IMR-90 (cell line): ENCODE data around the gene GARNL3. TPM values are rescaled to one million over a fixed set of nuclear protein-coding genes. Genes with fewer than 3 reads are reported as not detected.

Experiments
- ATAC-seq: fragments of 200-7000 bp; cut with Tn5 transposase; 2 replicates; pipeline ENCODE4 v1.9.1; 2020; ENCODE audit warnings: low read depth, mild to moderate bottlenecking, moderate library complexity
- BruUV-seq: library from RNA; stranded (reverse); fragments of 400-500 nt; replicated peaks from 2 replicates; lab custom pipeline; 2021; lab: Mats Ljungman, UMichigan
- CTCF ChIA-PET: fragments of 300-600 bp; formaldehyde crosslinking; extraction: SDS; loops from one replicate; lab custom pipeline; 2021; ENCODE audit warnings: antibody characterized with exemption; lab: Yijun Ruan, JAX
- POLR2A ChIA-PET: fragments of 300-600 bp; sonication (Branson Sonifier 250); formaldehyde crosslinking; loops from one replicate; lab custom pipeline; 2022; ENCODE audit warnings: antibody characterized with exemption; ENCODE audit not compliant: unreplicated experiment; lab: Charles Lee
- DNase-seq: peaks from one replicate; pipeline ENCODE4 v3.0.0; 2013
- H2AFZ ChIP-seq: replicated peaks from 2 replicates; pipeline ENCODE3; 2013; ENCODE audit warnings: low read length, mild to moderate bottlenecking; ENCODE audit not compliant: poor library complexity
- H2AK5ac ChIP-seq: 2 replicates; pipeline ENCODE4 v1.6.1; 2013; ENCODE audit warnings: low read depth, low read length, inconsistent platforms
- H2AK9ac ChIP-seq: replicated peaks from 2 replicates; pipeline ENCODE3; 2013; ENCODE audit warnings: mild to moderate bottlenecking, low read depth, low read length, moderate library complexity; ENCODE audit not compliant: poor library complexity
- H2BK120ac ChIP-seq: 2 replicates; pipeline ENCODE4 v1.6.1; 2013; ENCODE audit warnings: low read depth, low read length, inconsistent platforms
- H2BK15ac ChIP-seq: 3 replicates; pipeline ENCODE4 v1.6.1; 2013; ENCODE audit warnings: low read depth, low read length, inconsistent platforms
- H2BK20ac ChIP-seq: 2 replicates; pipeline ENCODE4 v1.6.1; 2013; ENCODE audit warnings: low read depth, mild to moderate bottlenecking, inconsistent platforms, low read length, moderate library complexity
- H2BK5ac ChIP-seq: 2 replicates; pipeline ENCODE4 v1.6.1; 2013; ENCODE audit warnings: mild to moderate bottlenecking, low read depth, low read length, inconsistent platforms; ENCODE audit not compliant: poor library complexity, severe bottlenecking
- H3K14ac ChIP-seq: replicated peaks from 2 replicates; pipeline ENCODE4 v1.6.1; 2013; ENCODE audit warnings: low read depth, low read length, inconsistent platforms
- H3K18ac ChIP-seq: 2 replicates; pipeline ENCODE4 v1.6.1; 2013; ENCODE audit warnings: low read depth, low read length, control low read depth
- H3K23ac ChIP-seq: 2 replicates; pipeline ENCODE4 v1.6.1; 2013; ENCODE audit warnings: low read depth, low read length, inconsistent platforms
- H3K27ac ChIP-seq: 2 replicates; pipeline ENCODE4 v1.5.1; 2013; ENCODE audit warnings: mild to moderate bottlenecking, control low read depth, low read length; ENCODE audit not compliant: insufficient read depth
- H3K27me3 ChIP-seq: 2 replicates; pipeline ENCODE4 v1.6.1; 2013; ENCODE audit warnings: low read length; ENCODE audit not compliant: control insufficient read depth, insufficient read depth
- H3K36me3 ChIP-seq: 2 replicates; pipeline ENCODE4 v1.6.1; 2013; ENCODE audit warnings: low read length, mixed read lengths; ENCODE audit not compliant: control insufficient read depth, insufficient read depth
- H3K4ac ChIP-seq: 2 replicates; pipeline ENCODE4 v1.6.1; 2013; ENCODE audit warnings: low read depth, low read length, inconsistent platforms
- H3K4me1 ChIP-seq: 2 replicates; pipeline ENCODE4 v1.6.1; 2013; ENCODE audit warnings: low read length, mixed read lengths; ENCODE audit not compliant: control insufficient read depth, insufficient read depth
- H3K4me2 ChIP-seq: 2 replicates; pipeline ENCODE4 v1.6.1; 2013; ENCODE audit warnings: low read depth, mild to moderate bottlenecking, control low read depth, low read length, moderate library complexity
- H3K4me3 ChIP-seq: 2 replicates; pipeline ENCODE4 v1.5.1; 2013; ENCODE audit warnings: low read depth, mild to moderate bottlenecking, control low read depth, low read length, moderate library complexity; ENCODE audit not compliant: insufficient read depth
- H3K56ac ChIP-seq: 2 replicates; pipeline ENCODE4 v1.6.1; 2013; ENCODE audit warnings: low read length, inconsistent platforms; ENCODE audit not compliant: insufficient read depth; ENCODE audit errors: extremely low read depth
- H3K79me1 ChIP-seq, 2 experiments: 2 replicates each; pipeline ENCODE4 v1.6.1; 2013; ENCODE audit warnings: low read length in 2 of 2, inconsistent platforms in 1 of 2, low read depth in 1 of 2
- H3K9ac ChIP-seq: 2 replicates; pipeline ENCODE4 v1.6.1; 2013; ENCODE audit warnings: low read depth, low read length, control low read depth
- H3K9me1 ChIP-seq: 2 replicates; pipeline ENCODE4 v1.6.1; 2013; ENCODE audit warnings: low read length, inconsistent platforms; ENCODE audit not compliant: insufficient read depth
- H3K9me3 ChIP-seq: 2 replicates; pipeline ENCODE4 v1.6.1; 2013; ENCODE audit warnings: low read length; ENCODE audit not compliant: control insufficient read depth, insufficient read depth
- H4K20me1 ChIP-seq: 2 replicates; pipeline ENCODE4 v1.6.1; 2013; ENCODE audit warnings: low read length, inconsistent platforms; ENCODE audit not compliant: insufficient read depth
- H4K5ac ChIP-seq: 2 replicates; pipeline ENCODE4 v1.6.1; 2013; ENCODE audit warnings: mild to moderate bottlenecking, low read depth, low read length, control low read depth
- H4K8ac ChIP-seq, 2 experiments: 2 replicates each; pipeline ENCODE4 v1.6.1; 2013; ENCODE audit warnings: low read depth in 2 of 2, low read length in 2 of 2, control low read depth in 1 of 2, inconsistent platforms in 1 of 2
- H4K91ac ChIP-seq: 2 replicates; pipeline ENCODE4 v1.6.1; 2013; ENCODE audit warnings: low read depth, low read length, inconsistent platforms; ENCODE audit not compliant: insufficient read depth
- BHLHE40 ChIP-seq: fragments of 150-350 bp; IDR thresholded peaks from 2 replicates; pipeline ENCODE4 v1.6.1; 2016; ENCODE audit warnings: mild to moderate bottlenecking, low read depth, low read length
- CEBPB ChIP-seq: IDR thresholded peaks from 2 replicates; pipeline ENCODE4 v1.6.1; 2012; ENCODE audit warnings: low read depth, low read length, improper control_type of control experiment
- CHD1 ChIP-seq: IDR thresholded peaks from 2 replicates; pipeline ENCODE4 v1.6.1; 2012; ENCODE audit warnings: low read depth, low read length, improper control_type of control experiment
- FOS ChIP-seq: fragments of 150-350 bp; IDR thresholded peaks from 2 replicates; pipeline ENCODE4 v1.6.1; 2016; ENCODE audit warnings: low read depth, low read length
- MAFK ChIP-seq: IDR thresholded peaks from 2 replicates; pipeline ENCODE4 v1.6.1; 2012; ENCODE audit warnings: low read depth, low read length, improper control_type of control experiment
- MAZ ChIP-seq: IDR thresholded peaks from 2 replicates; pipeline ENCODE4 v1.6.1; 2012; ENCODE audit warnings: low read depth, mild to moderate bottlenecking, low read length, improper control_type of control experiment, moderate library complexity, borderline replicate concordance
- NFE2L2 ChIP-seq: fragments of 150-350 bp; IDR thresholded peaks from 2 replicates; pipeline ENCODE4 v1.6.1; 2016; ENCODE audit warnings: low read depth, mild to moderate bottlenecking, low read length
- RAD21 ChIP-seq: IDR thresholded peaks from 2 replicates; pipeline ENCODE4 v1.6.1; 2012; ENCODE audit warnings: low read length, improper control_type of control experiment
- RCOR1 ChIP-seq: IDR thresholded peaks from 2 replicates; pipeline ENCODE4 v1.6.1; 2012; ENCODE audit warnings: mild to moderate bottlenecking, low read length, improper control_type of control experiment; ENCODE audit not compliant: insufficient replicate concordance
- RFX5 ChIP-seq: IDR thresholded peaks from 2 replicates; pipeline ENCODE4 v1.8.0; 2012; ENCODE audit warnings: low read depth, mild to moderate bottlenecking, low read length, moderate library complexity
- SMC3 ChIP-seq: fragments of 150-350 bp; IDR thresholded peaks from 2 replicates; pipeline ENCODE4 v1.6.1; 2016; ENCODE audit warnings: low read depth, mild to moderate bottlenecking, antibody characterized with exemption, low read length, moderate library complexity
- USF2 ChIP-seq: fragments of 150-350 bp; IDR thresholded peaks from 2 replicates; pipeline ENCODE4 v1.6.1; 2017; ENCODE audit warnings: mild to moderate bottlenecking, antibody characterized with exemption, low read length, low read depth
- WGBS, 2 experiments: methylation state at CpG; one replicate each; pipeline versions ENCODE4 v1.1.5 to v1.1.7; 2013; ENCODE audit warnings: missing lambda C conversion rate in 2 of 2; ENCODE audit not compliant: insufficient read length in 1 of 2; ENCODE audit errors: extremely low coverage in 2 of 2; 5-methylcytosine and 5-hydroxymethylcytosine counted together
- dilution Hi-C: fragments of 300-500 bp; cut with HindIII; formaldehyde crosslinking; loops from one replicate; pipeline ENCODE4 v1.14.3; 2018; ENCODE audit warnings: low sequenced_read_pairs; ENCODE audit not compliant: unreplicated experiment
- in situ Hi-C: fragments of 300-500 bp; cut with MboI; formaldehyde crosslinking; loops from 3 replicates; pipeline ENCODE4 v1.14.3; 2019; ENCODE audit warnings: low sequenced_read_pairs, inconsistent platforms, mixed read lengths
- intact Hi-C: fragments of 100-400 bp; cut with micrococcal nuclease; formaldehyde crosslinking; loops from 2 replicates; pipeline ENCODE4 v1.10.0; 2022
- polyA plus RNA-seq, 3 experiments: library from polyadenylated mRNA; depleted of rRNA; stranded (reverse); fragments of >200 nt; gene quantifications; 2 replicates each; pipeline ENCODE4 v1.2.3, GENCODE V29; 2012; ENCODE audit warnings: low replicate concordance in 1 of 3
- total RNA-seq: library from RNA; depleted of rRNA; stranded (reverse); fragments of >200 nt; gene quantifications from 2 replicates; pipeline ENCODE4 v1.2.3, GENCODE V29; 2012
- TF ChIP-seq, protein P1 (sequence below): fragments of 150-350 bp; IDR thresholded peaks from 2 replicates; pipeline ENCODE4 v1.6.1; 2016; ENCODE audit warnings: low read depth, mild to moderate bottlenecking, low read length, moderate library complexity, borderline replicate concordance
- TF ChIP-seq, protein P2 (sequence below): conservative IDR thresholded peaks from 2 replicates; pipeline ENCODE4 v1.5.1; 2012; ENCODE audit warnings: mild to moderate bottlenecking, low read depth, low read length, improper control_type of control experiment

The GARNL3 gene
- total and polyA plus RNA-seq, 2 of the 4 experiments (the other 2 are of a cell fraction), result 1.9 to 5.0 TPM

DNA sequence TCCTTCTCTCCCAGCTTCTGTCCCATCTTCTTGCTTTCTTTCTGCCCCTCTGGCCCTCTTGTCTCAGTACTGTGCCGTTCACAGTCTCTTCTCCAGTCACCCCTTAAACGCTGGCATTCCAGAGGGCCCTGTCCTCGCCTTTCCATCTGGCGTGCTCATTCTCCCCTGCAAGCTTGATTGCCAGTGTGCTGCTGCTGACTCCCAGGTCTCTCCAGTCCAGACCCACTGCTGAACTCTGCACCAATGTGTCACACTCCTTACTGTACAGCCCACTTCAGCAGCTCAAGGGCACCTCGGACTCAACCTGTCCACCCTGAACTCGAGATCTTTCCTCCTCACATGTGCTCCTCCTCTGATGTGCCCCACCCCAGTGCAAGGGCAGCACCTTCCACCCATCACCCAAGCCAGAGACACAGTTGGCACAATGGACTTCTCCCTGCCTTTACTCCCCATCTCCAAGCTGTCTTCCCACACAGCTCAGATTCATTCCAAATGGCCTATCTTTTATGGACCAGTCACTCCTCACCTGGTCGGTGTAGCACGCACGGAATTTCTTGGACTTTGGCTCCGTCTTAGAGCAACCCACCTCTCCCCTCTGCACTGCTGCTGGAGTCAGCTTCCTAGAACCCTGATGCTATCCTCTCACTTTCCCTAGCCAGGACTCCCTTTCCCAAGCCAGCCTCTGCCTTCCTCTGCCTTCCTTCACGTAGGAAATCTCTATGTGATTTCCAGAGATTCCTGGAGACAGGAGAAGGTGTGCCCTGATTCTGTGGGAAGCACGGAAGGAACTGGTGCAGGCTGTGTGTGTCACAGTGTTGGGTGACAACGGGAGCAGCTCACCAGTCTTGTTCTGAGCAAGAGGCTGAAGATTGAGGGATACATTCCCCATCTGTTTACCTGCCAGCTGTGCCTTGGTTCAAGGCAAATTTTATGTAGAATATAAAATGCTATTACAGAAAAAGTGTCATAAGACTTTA lies 106.4 kb downstream of the GARNL3 start:
- no peak overlapping the region for H4K5ac ChIP-seq
- no peaks in the 10 kb centered on the region for H3K36me3 ChIP-seq
- no peaks in the 10 kb centered on the region; the same call in 1 of the 2 replicates for H3K9me1 ChIP-seq
- H3K4ac ChIP-seq, result no peak overlapping the region
- no peak overlapping the region for H2AFZ ChIP-seq
- no peaks in the 10 kb centered on the region for H4K20me1 ChIP-seq
- no TSS peak for BruUV-seq
- H3K4me1 ChIP-seq, result no peaks in the 10 kb centered on the region
- CTCF ChIA-PET, result interaction anchor here (0.6 kb wide), 1 partner anchor 74 kb away, joined by 3 read pairs; no protein-coding TSS in a partner anchor
- no peak for DNase-seq
- WGBS, 2 experiments, result 82% methylated on average over 4 of the region's 13 CpGs; no CpG with 5 or more reads in 1 of the 2 experiments
- no peak overlapping the region for H3K18ac ChIP-seq
- no peak overlapping the region for H3K27ac ChIP-seq
- no peak overlapping the region for H3K4me3 ChIP-seq
- H3K9me3 ChIP-seq, result no peaks in the 10 kb centered on the region
- no peak overlapping the region for H2BK20ac ChIP-seq
- no peak overlapping the region for H3K56ac ChIP-seq
- H3K27me3 ChIP-seq, result peaks cover 23% of the 10 kb centered on the region
- H2AK5ac ChIP-seq, result no peak overlapping the region
- no peak overlapping the region for H2BK15ac ChIP-seq
- no peak overlapping the region for H2BK120ac ChIP-seq
- H3K23ac ChIP-seq, result no peak overlapping the region
- H2BK5ac ChIP-seq, result no peak overlapping the region
- H3K4me2 ChIP-seq, result no peak overlapping the region
- H3K79me1 ChIP-seq, result no peaks in the 10 kb centered on the region
- no peak overlapping the region for H2AK9ac ChIP-seq
- POLR2A ChIA-PET, result no interaction called here
- ATAC-seq, result no peak
- H4K8ac ChIP-seq, result no peak overlapping the region
- in situ Hi-C loops (no loop called here), dilution Hi-C loops (no loop called here), intact Hi-C loops (no loop called here)
- no peak overlapping the region for H3K9ac ChIP-seq
- no peak overlapping the region for H3K14ac ChIP-seq
- H4K91ac ChIP-seq, result no peak overlapping the region
- no peak for TF ChIP-seq BHLHE40
- no peak for TF ChIP-seq MAZ
- TF ChIP-seq FOS, result no peak
- no peak for TF ChIP-seq CHD1
- no peak for TF ChIP-seq RFX5
- no peak for TF ChIP-seq NFE2L2
- no peak for TF ChIP-seq USF2
- TF ChIP-seq, protein P1, sequence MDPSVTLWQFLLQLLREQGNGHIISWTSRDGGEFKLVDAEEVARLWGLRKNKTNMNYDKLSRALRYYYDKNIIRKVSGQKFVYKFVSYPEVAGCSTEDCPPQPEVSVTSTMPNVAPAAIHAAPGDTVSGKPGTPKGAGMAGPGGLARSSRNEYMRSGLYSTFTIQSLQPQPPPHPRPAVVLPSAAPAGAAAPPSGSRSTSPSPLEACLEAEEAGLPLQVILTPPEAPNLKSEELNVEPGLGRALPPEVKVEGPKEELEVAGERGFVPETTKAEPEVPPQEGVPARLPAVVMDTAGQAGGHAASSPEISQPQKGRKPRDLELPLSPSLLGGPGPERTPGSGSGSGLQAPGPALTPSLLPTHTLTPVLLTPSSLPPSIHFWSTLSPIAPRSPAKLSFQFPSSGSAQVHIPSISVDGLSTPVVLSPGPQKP, result no peak
- no peak for TF ChIP-seq RCOR1
- TF ChIP-seq, protein P2, sequence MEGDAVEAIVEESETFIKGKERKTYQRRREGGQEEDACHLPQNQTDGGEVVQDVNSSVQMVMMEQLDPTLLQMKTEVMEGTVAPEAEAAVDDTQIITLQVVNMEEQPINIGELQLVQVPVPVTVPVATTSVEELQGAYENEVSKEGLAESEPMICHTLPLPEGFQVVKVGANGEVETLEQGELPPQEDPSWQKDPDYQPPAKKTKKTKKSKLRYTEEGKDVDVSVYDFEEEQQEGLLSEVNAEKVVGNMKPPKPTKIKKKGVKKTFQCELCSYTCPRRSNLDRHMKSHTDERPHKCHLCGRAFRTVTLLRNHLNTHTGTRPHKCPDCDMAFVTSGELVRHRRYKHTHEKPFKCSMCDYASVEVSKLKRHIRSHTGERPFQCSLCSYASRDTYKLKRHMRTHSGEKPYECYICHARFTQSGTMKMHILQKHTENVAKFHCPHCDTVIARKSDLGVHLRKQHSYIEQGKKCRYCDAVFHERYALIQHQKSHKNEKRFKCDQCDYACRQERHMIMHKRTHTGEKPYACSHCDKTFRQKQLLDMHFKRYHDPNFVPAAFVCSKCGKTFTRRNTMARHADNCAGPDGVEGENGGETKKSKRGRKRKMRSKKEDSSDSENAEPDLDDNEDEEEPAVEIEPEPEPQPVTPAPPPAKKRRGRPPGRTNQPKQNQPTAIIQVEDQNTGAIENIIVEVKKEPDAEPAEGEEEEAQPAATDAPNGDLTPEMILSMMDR, result no peak
- no peak for TF ChIP-seq SMC3
- no peak for TF ChIP-seq MAFK
- TF ChIP-seq RAD21, result no peak
- no peak for TF ChIP-seq CEBPB
